WERI-Rb-1 (cell line): ENCODE data around the gene ZNF652.

ENCODE experiments used
- DNase-seq: peaks from one replicate; pipeline ENCODE4 v3.0.0-alpha.2; 2020
- H3K27ac ChIP-seq: fragments of 250-450 bp; sonication (Bioruptor Pico); 2 replicates; pipeline ENCODE4 v1.5.1; 2020; ENCODE audit warnings: mild to moderate bottlenecking, moderate library complexity
- H3K27me3 ChIP-seq: fragments of 250-450 bp; sonication (Bioruptor Pico); 2 replicates; pipeline ENCODE4 v1.5.1; 2021; ENCODE audit warnings: mild to moderate bottlenecking, low read depth, moderate library complexity; ENCODE audit not compliant: insufficient read depth, severe bottlenecking
- H3K36me3 ChIP-seq: fragments of 250-450 bp; sonication (Bioruptor Pico); 2 replicates; pipeline ENCODE4 v1.5.1; 2020; ENCODE audit warnings: mild to moderate bottlenecking, moderate library complexity
- H3K4me3 ChIP-seq: 2 replicates; pipeline ENCODE4 v1.5.1; 2011; ENCODE audit warnings: low read depth, mild to moderate bottlenecking, control low read depth, low read length
- H3K9me3 ChIP-seq: fragments of 250-450 bp; sonication (Bioruptor Pico); 2 replicates; pipeline ENCODE4 v1.5.1; 2021; ENCODE audit warnings: mild to moderate bottlenecking, moderate library complexity; ENCODE audit not compliant: severe bottlenecking
- CTCF ChIP-seq: IDR thresholded peaks from 2 replicates; pipeline ENCODE4 v1.5.1; 2011; ENCODE audit warnings: low read depth, mild to moderate bottlenecking, control low read depth, inconsistent platforms, low read length

ZNF652 gene

GRCh38 chr17:49249292-49249794 lies 112.7 kb downstream of the ZNF652 start:
- no peaks in the 10 kb centered on the region for H3K27me3 ChIP-seq
- H3K4me3 ChIP-seq, result no peak overlapping the region
- DNase-seq, result no peak
- TF ChIP-seq CTCF, result no peak
- H3K27ac ChIP-seq, result no peak overlapping the region
- no peaks in the 10 kb centered on the region for H3K36me3 ChIP-seq
- H3K9me3 ChIP-seq, result no peaks in the 10 kb centered on the region

DNA sequence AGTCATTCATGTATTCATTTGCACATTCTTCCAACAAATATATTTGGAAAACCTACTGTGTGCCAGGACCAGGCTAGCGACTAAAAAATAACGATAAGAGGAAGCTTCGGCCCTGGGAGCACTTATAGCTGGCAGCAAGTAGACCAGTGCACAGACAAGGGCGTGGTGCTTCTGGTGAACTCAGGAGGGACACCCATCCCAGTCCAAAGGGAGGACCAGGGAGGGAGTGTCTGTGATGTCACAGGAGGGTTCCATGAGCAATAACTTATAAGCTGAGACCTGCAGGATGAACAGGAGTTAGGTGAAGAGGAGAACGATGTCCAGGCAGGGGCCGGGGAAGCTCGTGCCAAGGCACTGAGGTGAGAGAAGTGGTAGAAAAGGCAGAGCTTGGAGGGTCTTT lies 114.1 kb downstream of the ZNF652 start:
- H3K27me3 ChIP-seq, result no peaks in the 10 kb centered on the region
- DNase-seq, result no peak
- no peaks in the 10 kb centered on the region for H3K9me3 ChIP-seq
- no peak for TF ChIP-seq CTCF
- H3K36me3 ChIP-seq, result no peaks in the 10 kb centered on the region
- H3K27ac ChIP-seq, result no peak overlapping the region
- no peak overlapping the region for H3K4me3 ChIP-seq

- no peak for TF ChIP-seq CTCF
- no peaks in the 10 kb centered on the region for H3K36me3 ChIP-seq
- H3K4me3 ChIP-seq, result no peak overlapping the region
- DNase-seq, result no peak
- H3K9me3 ChIP-seq, result no peaks in the 10 kb centered on the region
- no peaks in the 10 kb centered on the region for H3K27me3 ChIP-seq
- no peak overlapping the region for H3K27ac ChIP-seq
These were observed 117.2 kb downstream of the ZNF652 start for GRCh38 chr17:49244839-49245238.
